K562 (cell line): ENCODE data around the gene USP49. TPM values are rescaled to one million over a fixed set of nuclear protein-coding genes. Genes with fewer than 3 reads are reported as not detected.

Experiments used
- ARHGAP35 ChIP-seq: fragments of 450-650 bp; IDR thresholded peaks from 2 replicates; pipeline ENCODE4 v1.6.1; 2018; ENCODE audit not compliant: partially characterized antibody
- CGGBP1 ChIP-seq: fragments of 250-450 bp; sonication (Bioruptor Pico); IDR thresholded peaks from 2 replicates; pipeline ENCODE4 v1.9.0; 2021; ENCODE audit warnings: mild to moderate bottlenecking
- COPS2 ChIP-seq: fragments of 450-650 bp; conservative IDR thresholded peaks from 2 replicates; pipeline ENCODE4 v1.6.1; 2016; ENCODE audit warnings: mild to moderate bottlenecking, moderate library complexity
- ELF4 ChIP-seq: fragments of 450-650 bp; formaldehyde crosslinking; IDR thresholded peaks from 2 replicates; pipeline ENCODE4 v1.4.0; 2022; ENCODE audit warnings: missing genetic modification characterization
- EWSR1 ChIP-seq: fragments of 450-650 bp; IDR thresholded peaks from 2 replicates; pipeline ENCODE4 v1.6.1; 2018; ENCODE audit warnings: borderline replicate concordance, mild to moderate bottlenecking, low read depth, moderate library complexity; ENCODE audit not compliant: partially characterized antibody
- FOSL1 ChIP-seq: fragments of 200-800 bp; sonication (Bioruptor generic); conservative IDR thresholded peaks from 2 replicates; pipeline ENCODE4 v1.6.1; 2016; ENCODE audit warnings: missing genetic modification characterization, missing compliant biosample characterization
- FOXA1 ChIP-seq: fragments of 450-650 bp; IDR thresholded peaks from 2 replicates; pipeline ENCODE4 v1.6.1; 2016; ENCODE audit warnings: mild to moderate bottlenecking, borderline replicate concordance
- HDGF ChIP-seq: fragments of 450-650 bp; IDR thresholded peaks from 2 replicates; pipeline ENCODE4 v1.6.1; 2016
- HES1 ChIP-seq: fragments of 450-650 bp; IDR thresholded peaks from 2 replicates; pipeline ENCODE4 v1.6.1; 2016; ENCODE audit warnings: low read depth, mild to moderate bottlenecking, moderate library complexity
- MAFK ChIP-seq: IDR thresholded peaks from 2 replicates; pipeline ENCODE4 v1.6.1; 2011; ENCODE audit warnings: low read length, improper control_type of control experiment
- NFE2 ChIP-seq: IDR thresholded peaks from 2 replicates; pipeline ENCODE4 v1.6.1; 2014; ENCODE audit warnings: antibody characterized with exemption, low read depth
- PCBP2 ChIP-seq: fragments of 200-400 bp; formaldehyde crosslinking; IDR thresholded peaks from 2 replicates; pipeline ENCODE4 v1.6.1; 2018; ENCODE audit warnings: low read length, low read depth, mild to moderate bottlenecking, moderate library complexity; ENCODE audit not compliant: poor library complexity, severe bottlenecking
- RFX1 ChIP-seq: fragments of 450-650 bp; IDR thresholded peaks from 2 replicates; pipeline ENCODE4 v1.6.1; 2016; ENCODE audit warnings: mild to moderate bottlenecking, moderate library complexity
- SP2 ChIP-seq: IDR thresholded peaks from 2 replicates; pipeline ENCODE4 v1.6.1; 2011; ENCODE audit warnings: mild to moderate bottlenecking, low read depth, low read length, moderate library complexity; ENCODE audit not compliant: poor library complexity, severe bottlenecking; ENCODE audit errors: extremely low read depth
- SPI1 ChIP-seq: IDR thresholded peaks from 2 replicates; pipeline ENCODE4 v1.6.1; 2011; ENCODE audit warnings: low read depth, low read length, control low read depth, borderline replicate concordance
- UBTF ChIP-seq, 2 experiments: IDR thresholded peaks; 2 replicates each; pipeline ENCODE4 v1.6.1; 2012; ENCODE audit warnings: improper control_type of control experiment in 2 of 2, low read depth in 2 of 2, low read length in 2 of 2, borderline replicate concordance in 1 of 2
- XRCC5 ChIP-seq: fragments of 200-400 bp; formaldehyde crosslinking; IDR thresholded peaks from 2 replicates; pipeline ENCODE4 v1.6.1; 2017; ENCODE audit warnings: low read depth, mild to moderate bottlenecking, low read length
- ZBTB1 ChIP-seq: sonication (generic); formaldehyde crosslinking; IDR thresholded peaks from 2 replicates; pipeline ENCODE4 v1.8.1; 2023; ENCODE audit warnings: missing genetic modification reagents, low read depth, mild to moderate bottlenecking, borderline replicate concordance
- ZC3H4 ChIP-seq: sonication (generic); formaldehyde crosslinking; IDR thresholded peaks from 2 replicates; pipeline ENCODE4 v1.9.0; 2021; ENCODE audit warnings: missing genetic modification reagents, borderline replicate concordance
- ZNF124 ChIP-seq: sonication (generic); formaldehyde crosslinking; IDR thresholded peaks from 2 replicates; pipeline ENCODE4 v1.8.1; 2022; ENCODE audit warnings: missing genetic modification reagents
- ZNF347 ChIP-seq: fragments of 450-650 bp; formaldehyde crosslinking; IDR thresholded peaks from 2 replicates; pipeline ENCODE4 v1.4.0; 2020; ENCODE audit warnings: low read depth, mild to moderate bottlenecking, moderate library complexity
- polyA plus RNA-seq, 8 experiments: library from polyadenylated mRNA; depleted of rRNA in 4 of 8; stranded (reverse) in 5 of 8; unstranded in 3 of 8; fragments of >200 nt; fragmentation: Nextera tagmentation in 2 of 8; fragmentation: Illumina TruSeq in 1 of 8; extraction: Ambion mirVana in 2 of 8; extraction: Trizol in 1 of 8; gene quantifications; 2 replicates each; pipeline versions ENCODE4 v1.2.1 to v1.2.3, GENCODE V29; 2011 to 2014; ENCODE audit warnings: inconsistent platforms in 1 of 8, missing spikeins in 1 of 8
- total RNA-seq, 7 experiments: library from RNA; depleted of rRNA in 6 of 7; stranded (reverse); fragments of >200 nt in 6 of 7; fragmentation: Illumina TruSeq in 2 of 7; extraction: Trizol in 2 of 7; gene quantifications; 2 replicates each; pipeline versions ENCODE4 v1.2.1 to v1.2.3, GENCODE V29; 2011 to 2021; ENCODE audit warnings: low replicate concordance in 1 of 7
- TF ChIP-seq, protein P1 (sequence below): fragments of 250-450 bp; sonication (Bioruptor Pico); IDR thresholded peaks from 2 replicates; pipeline ENCODE4 v1.9.0; 2021; ENCODE audit warnings: mild to moderate bottlenecking, inconsistent platforms

USP49 gene
- total and polyA plus RNA-seq, 9 of the 15 experiments (the other 6 are each of a cell fraction or from before 2014, with no cell fraction given): 1.0 to 9.9 (median 6.5) TPM

- TF ChIP-seq UBTF (IDR thresholded peaks at IDR 0.05; ENCODE audit: borderline replicate concordance in 1 of 2, low read depth in 2 of 2, low read length in 2 of 2) (no peak), PCBP2 (no peak), ZNF124 (CRISPR knock-in tag) (no peak), ZC3H4 (CRISPR knock-in tag) (no peak), COPS2 (no peak), HDGF (peak; percentile 82; the same call in 1 of the 2 replicates), FOXA1 (no peak), CGGBP1 (no peak), ZNF347 (CRISPR knock-in tag) (no peak), FOSL1 (peak; percentile 36; the same call in 1 of the 2 replicates), XRCC5 (peak; percentile 93), SPI1 (no peak), EWSR1 (no peak), SP2 (no peak), ZBTB1 (peak; percentile 75; the same call in 1 of the 2 replicates), MAFK (no peak), NFE2 (no peak), ARHGAP35 (no peak), HES1 (no peak), ELF4 (CRISPR knock-in tag) (no peak), RFX1 (no peak)
- TF ChIP-seq, protein P1, sequence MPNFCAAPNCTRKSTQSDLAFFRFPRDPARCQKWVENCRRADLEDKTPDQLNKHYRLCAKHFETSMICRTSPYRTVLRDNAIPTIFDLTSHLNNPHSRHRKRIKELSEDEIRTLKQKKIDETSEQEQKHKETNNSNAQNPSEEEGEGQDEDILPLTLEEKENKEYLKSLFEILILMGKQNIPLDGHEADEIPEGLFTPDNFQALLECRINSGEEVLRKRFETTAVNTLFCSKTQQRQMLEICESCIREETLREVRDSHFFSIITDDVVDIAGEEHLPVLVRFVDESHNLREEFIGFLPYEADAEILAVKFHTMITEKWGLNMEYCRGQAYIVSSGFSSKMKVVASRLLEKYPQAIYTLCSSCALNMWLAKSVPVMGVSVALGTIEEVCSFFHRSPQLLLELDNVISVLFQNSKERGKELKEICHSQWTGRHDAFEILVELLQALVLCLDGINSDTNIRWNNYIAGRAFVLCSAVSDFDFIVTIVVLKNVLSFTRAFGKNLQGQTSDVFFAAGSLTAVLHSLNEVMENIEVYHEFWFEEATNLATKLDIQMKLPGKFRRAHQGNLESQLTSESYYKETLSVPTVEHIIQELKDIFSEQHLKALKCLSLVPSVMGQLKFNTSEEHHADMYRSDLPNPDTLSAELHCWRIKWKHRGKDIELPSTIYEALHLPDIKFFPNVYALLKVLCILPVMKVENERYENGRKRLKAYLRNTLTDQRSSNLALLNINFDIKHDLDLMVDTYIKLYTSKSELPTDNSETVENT (CRISPR knock-in tag): no peak
Measured at GRCh38 chr6:41936073-41936837, 41.1 kb upstream of the USP49 start (continued).
